Measurements from ENCODE around the gene GORASP1. TPM values are rescaled to one million over a fixed set of nuclear protein-coding genes. Genes with fewer than 3 reads are reported as not detected.

GORASP1 gene
- total RNA-seq, 1 donor from 2014 or later, result 71.5 TPM

DNA sequence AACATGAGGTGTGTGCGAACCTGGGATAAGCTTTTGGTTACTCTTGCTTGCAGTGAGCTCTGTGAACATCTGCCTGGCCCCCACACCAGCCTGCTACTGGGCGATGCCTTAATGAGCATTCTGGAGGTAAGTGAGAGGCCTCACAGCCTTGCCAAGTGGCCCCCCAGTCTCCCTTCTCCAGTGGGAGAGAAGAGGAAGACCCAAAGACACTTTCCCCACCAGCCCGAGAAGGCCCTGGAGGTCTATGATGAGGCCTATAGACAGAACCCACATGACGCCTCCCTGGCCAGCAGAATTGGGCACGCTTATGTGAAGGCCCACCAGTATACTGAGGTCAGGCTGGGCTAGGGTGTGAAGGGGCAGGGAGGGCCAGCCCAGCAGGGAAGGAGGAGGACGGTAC lies 22.6 kb upstream of the GORASP1 start:
- no peak overlapping the region for H3K4me3 Mint-ChIP-seq

DNA sequence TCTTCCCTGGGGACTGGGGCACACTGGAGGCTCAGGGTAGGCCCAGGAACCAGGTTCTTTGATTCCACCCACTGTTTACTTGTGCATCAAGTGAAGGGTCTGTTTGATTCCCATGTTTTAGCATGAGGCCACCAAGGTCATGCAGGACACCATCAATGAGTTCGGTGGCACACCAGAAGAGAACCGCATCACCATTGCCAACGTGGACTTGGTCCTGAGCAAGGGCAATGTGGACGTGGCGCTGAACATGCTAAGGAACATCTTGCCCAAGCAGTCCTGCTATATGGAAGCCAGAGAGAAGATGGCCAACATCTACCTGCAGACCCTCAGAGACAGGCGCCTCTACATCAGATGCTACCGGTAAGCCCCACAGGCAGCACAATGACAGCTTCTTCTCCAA lies 21.5 kb upstream of the GORASP1 start:
- H3K27ac Mint-ChIP-seq, result no peak overlapping the region

More for the DNA sequence above, 22.6 kb upstream of the GORASP1 start:
- H3K27me3 Mint-ChIP-seq (ENCODE audit: low read depth), result no peaks in the 10 kb centered on the region
- no peaks in the 10 kb centered on the region for H3K9me3 Mint-ChIP-seq
- TF ChIP-seq, protein P1, sequence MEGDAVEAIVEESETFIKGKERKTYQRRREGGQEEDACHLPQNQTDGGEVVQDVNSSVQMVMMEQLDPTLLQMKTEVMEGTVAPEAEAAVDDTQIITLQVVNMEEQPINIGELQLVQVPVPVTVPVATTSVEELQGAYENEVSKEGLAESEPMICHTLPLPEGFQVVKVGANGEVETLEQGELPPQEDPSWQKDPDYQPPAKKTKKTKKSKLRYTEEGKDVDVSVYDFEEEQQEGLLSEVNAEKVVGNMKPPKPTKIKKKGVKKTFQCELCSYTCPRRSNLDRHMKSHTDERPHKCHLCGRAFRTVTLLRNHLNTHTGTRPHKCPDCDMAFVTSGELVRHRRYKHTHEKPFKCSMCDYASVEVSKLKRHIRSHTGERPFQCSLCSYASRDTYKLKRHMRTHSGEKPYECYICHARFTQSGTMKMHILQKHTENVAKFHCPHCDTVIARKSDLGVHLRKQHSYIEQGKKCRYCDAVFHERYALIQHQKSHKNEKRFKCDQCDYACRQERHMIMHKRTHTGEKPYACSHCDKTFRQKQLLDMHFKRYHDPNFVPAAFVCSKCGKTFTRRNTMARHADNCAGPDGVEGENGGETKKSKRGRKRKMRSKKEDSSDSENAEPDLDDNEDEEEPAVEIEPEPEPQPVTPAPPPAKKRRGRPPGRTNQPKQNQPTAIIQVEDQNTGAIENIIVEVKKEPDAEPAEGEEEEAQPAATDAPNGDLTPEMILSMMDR (IDR thresholded peaks at IDR 0.05; ENCODE audit: unreplicated experiment), result no peak
- H3K27ac Mint-ChIP-seq, result peak overlapping the region; percentile 39
- peaks cover 59% of the 10 kb centered on the region for H3K4me1 Mint-ChIP-seq
- DNase-seq (ENCODE audit: low spot score in 2 of 2, unreplicated experiment in 2 of 2), result no peak
- no peaks in the 10 kb centered on the region for H3K36me3 Mint-ChIP-seq

DNA sequence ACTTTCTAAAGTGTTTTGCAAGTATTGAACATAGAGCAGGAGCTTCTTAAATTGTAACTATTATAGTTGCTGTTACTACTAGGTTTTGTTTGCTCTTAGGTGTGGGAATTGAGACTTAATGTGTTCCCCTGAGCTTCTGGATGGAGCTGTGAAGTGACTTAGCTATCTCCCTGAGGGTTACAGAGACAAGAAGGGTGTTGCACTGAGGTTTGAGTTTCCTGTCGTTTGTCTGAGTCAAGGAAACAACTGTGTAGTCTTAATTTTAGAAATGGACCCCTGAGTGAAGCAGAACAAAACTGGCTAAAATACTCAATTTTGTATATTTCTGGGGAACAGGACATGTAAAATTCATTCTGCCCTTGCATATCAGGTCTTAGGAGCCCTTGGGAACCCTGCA lies 20.5 kb upstream of the GORASP1 start:
- Mint-ChIP-seq H3K4me1 (peaks cover 60% of the 10 kb centered on the region), H3K4me3 (no peak overlapping the region), H3K36me3 (no peaks in the 10 kb centered on the region), H3K9me3 (no peaks in the 10 kb centered on the region), H3K27me3 (ENCODE audit: low read depth) (no peaks in the 10 kb centered on the region), H3K27ac (no peak overlapping the region)
- TF ChIP-seq, protein P1 (IDR thresholded peaks at IDR 0.05; ENCODE audit: unreplicated experiment), result no peak
- DNase-seq (ENCODE audit: low spot score in 2 of 2, unreplicated experiment in 2 of 2), result no peak

More for the DNA sequence above, 21.5 kb upstream of the GORASP1 start:
- Mint-ChIP-seq H3K27me3 (ENCODE audit: low read depth) (no peaks in the 10 kb centered on the region), H3K36me3 (no peaks in the 10 kb centered on the region), H3K9me3 (no peaks in the 10 kb centered on the region), H3K4me3 (no peak overlapping the region), H3K4me1 (peaks cover 66% of the 10 kb centered on the region)
- TF ChIP-seq, protein P1 (IDR thresholded peaks at IDR 0.05; ENCODE audit: unreplicated experiment), result no peak
- DNase-seq (ENCODE audit: low spot score in 2 of 2, unreplicated experiment in 2 of 2), result no peak

DNA sequence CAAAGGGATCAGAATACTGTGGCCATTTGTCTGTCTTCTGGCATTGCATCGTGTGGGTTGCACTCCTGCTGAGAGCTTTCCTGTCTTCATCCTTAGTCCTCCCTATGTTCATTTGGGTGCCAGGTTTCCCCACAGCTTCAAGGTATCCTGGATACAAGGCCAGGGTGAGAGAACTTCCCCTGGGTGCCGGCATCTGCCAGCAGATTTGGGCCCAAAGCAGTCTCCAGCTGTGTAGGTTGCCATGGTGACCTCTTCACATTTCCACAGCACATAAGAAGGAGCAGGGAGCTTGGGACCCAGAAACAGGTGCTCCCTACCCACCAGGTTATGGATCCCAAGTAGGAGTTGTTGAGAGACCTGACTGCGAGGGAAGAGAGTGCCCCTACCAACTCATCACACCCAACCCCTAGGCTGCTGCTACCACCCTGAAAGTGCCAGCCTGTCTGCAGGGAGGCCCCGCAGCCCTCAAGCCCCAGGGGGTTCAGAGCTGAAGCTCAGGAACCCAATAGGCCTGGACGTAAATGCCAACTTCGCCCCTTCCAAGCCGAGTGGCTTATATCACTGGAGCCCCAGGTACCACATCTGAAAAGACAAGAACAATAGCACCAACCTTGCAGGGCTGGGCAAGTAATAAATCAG lies 20.0 kb upstream of the GORASP1 start:
- peak overlapping the region; percentile 99 for H3K27ac Mint-ChIP-seq
- H3K4me3 Mint-ChIP-seq, result no peak overlapping the region
- no peaks in the 10 kb centered on the region for H3K36me3 Mint-ChIP-seq
- H3K27me3 Mint-ChIP-seq (ENCODE audit: low read depth), result no peaks in the 10 kb centered on the region
- no peaks in the 10 kb centered on the region for H3K9me3 Mint-ChIP-seq
- TF ChIP-seq, protein P1 (IDR thresholded peaks at IDR 0.05; ENCODE audit: unreplicated experiment), result no peak
- DNase-seq (ENCODE audit: low spot score in 2 of 2, unreplicated experiment in 2 of 2), result no peak
- peaks cover 55% of the 10 kb centered on the region for H3K4me1 Mint-ChIP-seq

DNA sequence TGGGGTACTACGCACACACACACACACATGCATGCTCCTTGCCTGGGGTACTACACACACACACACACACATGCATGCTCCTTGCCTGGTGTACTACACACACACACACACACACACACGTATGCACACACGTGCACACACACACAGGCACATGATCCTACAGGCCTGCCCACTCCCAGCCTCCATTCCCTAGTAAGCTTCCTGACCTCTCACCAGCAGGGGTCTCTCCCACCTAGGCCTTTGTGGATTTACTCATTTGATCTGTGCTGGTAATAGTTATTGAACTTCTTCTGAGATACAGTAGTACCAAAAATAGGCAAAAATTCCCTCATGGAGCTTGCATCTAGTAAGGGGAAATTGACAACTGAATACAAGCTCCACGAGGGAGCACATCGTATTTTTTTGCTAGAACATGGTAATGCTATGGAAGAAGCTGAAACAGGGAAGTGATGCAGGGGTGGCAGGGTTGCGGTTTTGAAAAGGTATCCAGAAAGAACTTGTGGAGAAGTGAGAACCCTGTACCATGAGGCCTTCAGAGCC lies 19.2 kb upstream of the GORASP1 start:
- DNase-seq (ENCODE audit: low spot score in 2 of 2, unreplicated experiment in 2 of 2), result no peak
- Mint-ChIP-seq H3K4me3 (no peak overlapping the region), H3K9me3 (no peaks in the 10 kb centered on the region), H3K27me3 (ENCODE audit: low read depth) (no peaks in the 10 kb centered on the region), H3K36me3 (peaks cover 1% of the 10 kb centered on the region), H3K4me1 (peaks cover 50% of the 10 kb centered on the region), H3K27ac (peak overlapping the region; percentile 99)
- TF ChIP-seq, protein P1 (IDR thresholded peaks at IDR 0.05; ENCODE audit: unreplicated experiment), result no peak

Measured in mesothelial cell of epicardium (in vitro differentiated cells).